CD4-positive, alpha-beta T cell treated with Interferon alpha-2 for 1 hour (primary cell): ENCODE data around the gene MAPKAP1.
A peak's percentile ranks its signal among the peaks of the same experiment; 100 is the strongest.

Source experiments
- DNase-seq, 2 donors: peaks; one replicate each; pipeline ENCODE4 v3.0.0-alpha.2; 2020 to 2022

Gene MAPKAP1

DNA sequence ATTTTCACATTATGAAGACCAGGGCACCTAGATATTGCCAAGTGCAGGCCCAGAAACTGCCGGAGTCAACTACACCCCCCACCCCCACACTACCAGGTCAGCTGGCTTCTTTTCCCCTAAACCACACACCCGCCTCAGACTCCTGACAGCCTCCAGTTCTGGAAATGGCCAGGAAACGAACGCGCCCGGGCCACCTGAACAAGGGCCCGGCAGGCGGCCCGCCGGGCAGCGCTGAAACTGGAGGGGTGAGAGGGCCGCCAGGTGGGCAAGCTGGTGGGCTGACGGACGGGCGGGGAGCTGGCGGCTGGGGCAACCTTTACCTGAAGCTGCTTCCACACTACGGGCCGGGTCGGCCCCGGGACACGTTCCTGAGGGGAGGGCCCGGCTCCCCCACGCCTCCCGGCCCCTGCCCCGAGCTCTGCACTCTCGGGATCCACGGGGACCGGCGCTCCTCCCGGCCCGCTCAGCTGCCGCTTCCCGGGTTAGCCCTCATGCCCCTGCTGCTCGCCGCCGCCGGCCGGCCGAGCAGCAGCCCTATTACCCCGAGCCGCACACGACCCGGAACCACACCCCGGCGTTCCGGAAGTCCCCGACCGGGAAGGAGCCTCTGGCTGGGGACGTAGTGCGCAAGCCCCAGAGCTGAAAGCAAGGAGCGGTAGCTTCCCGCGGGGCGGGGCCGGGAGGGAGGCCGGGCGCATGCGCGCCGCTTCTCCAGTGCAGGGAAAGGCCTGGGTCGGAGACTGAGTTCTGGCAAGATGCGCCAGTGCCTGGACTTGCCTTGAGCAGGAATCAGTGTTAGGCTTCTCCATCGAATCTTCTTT, at the start of gene MAPKAP1:
MAPKAP1 (minus strand) TSS at position 558 of the 821 bp plus-strand sequence. CDS start 34,634 bp downstream, outside the sequence.
- peak; percentile 92 to 94 for DNase-seq

- DNase-seq = no peak
These were observed 49.5 kb upstream of the MAPKAP1 start for GRCh38 chr9:125756518-125756917.

- DNase-seq = no peak
These were observed 48.3 kb upstream of the MAPKAP1 start for GRCh38 chr9:125755340-125755739.

GRCh38 chr9:125754096-125754495, 47.1 kb upstream of the MAPKAP1 start:
- no peak for DNase-seq

DNA sequence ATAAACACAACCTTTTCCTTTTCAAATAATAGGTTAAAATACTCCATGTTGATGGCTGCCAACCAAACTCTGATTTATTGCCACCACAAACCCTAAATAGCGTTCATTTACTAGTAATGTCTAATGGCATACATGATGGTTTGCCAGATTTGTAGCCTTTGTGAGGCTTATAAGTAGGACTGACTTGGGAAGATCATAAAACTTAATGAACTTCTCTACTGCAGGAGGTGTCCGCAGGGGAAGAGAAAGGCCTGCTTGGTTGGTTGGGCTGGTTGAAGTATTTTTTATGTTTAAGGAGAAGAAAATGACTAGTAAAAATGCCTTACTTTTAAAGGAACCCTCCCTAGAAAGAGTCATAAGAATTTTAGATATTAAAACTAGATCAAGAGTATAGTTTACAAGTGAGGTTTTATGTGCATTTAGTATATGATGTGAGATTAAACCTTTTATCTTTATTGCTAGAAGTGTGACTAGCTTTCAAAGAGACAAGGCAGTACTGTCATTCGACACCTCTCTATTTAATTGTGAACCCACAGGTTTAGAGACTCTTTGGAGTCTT, 45.1 kb upstream of the MAPKAP1 start:
- no peak for DNase-seq

DNA sequence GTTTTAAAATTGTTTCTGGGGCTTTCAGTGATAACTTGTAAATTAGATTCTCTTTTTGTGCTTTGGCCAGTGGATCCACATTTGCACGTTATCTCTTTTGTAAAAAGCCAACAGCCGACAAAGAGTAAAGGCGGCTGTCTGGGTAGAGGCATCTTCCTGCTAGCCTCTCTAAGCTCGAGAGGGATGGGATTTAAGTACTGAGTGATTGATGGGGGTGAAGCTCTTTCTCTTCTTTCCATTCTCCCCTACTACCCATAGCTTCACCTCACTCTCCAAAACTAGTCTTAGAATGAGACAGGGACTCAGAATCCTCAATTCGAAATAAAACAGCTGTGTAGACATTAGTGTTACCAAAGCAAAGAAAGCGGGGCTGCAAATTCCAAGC, 43.6 kb upstream of the MAPKAP1 start:
- DNase-seq = no peak

DNA sequence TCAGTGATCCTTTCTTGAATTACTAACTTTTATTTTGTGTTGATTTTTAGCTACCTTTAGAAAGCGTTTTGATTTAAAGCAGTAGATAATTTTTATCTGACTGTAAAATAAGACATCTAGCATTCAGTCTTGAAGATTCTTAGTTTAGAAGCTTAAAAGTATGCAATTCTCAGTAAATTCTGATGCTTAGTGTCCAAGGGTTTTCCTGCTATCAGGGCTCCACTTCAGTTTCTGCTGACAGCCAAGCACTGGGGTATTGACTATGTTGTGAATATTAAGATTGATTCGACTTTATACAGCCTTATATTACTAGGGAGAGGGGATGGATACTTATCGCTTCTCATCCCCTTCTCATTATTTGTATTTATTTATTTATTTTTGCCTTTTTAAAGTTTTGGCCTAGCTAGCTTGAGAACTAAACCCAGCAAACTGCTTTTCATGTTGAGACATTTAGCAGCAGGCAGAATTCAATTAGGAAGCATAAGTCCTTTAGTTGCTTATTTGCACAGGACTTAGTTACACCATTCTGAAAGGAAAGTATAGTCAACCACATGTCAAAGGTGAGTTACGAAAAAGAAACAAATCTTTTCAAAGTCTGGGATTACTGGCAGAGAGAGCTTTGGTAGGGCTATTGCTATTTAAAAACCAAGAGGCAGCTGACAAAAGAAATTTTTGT, 43.1 kb upstream of the MAPKAP1 start:
- DNase-seq = no peak

- no peak for DNase-seq
These were observed 42.4 kb upstream of the MAPKAP1 start for GRCh38 chr9:125749287-125749935.

DNA sequence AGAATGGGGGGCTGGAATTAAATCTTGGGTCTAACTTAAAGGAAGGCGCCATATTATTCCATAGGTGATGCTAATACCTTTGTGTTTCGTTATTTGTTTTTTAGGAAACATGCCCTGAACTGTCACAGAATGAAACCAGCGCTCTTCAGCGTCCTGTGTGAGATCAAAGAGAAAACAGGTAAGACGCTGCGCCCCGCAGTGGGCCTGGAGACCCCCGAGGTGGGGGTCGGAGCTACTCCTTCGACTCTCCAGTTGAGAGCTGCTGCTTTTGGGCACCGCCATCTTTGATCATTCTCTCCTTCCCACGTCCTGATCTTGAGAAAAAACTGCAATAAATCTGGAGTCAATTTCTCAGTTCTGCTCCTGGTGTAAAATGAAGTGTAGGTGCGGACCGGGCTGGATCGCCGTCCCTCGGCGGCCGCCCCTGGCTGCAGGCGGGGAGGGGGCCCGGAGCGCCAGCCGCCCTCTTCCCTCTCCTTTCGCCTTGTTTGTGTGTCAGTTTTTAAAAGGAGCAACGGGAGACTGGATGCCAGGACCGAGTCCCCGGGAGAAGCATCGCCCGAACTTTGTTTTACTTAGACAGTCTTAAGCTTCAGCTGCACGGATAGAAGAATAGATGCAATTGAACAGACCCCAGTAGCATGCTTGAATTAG, 41.6 kb upstream of the MAPKAP1 start:
- peak in 1 of 2 donors; percentile 19 for DNase-seq

GRCh38 chr9:125747765-125748445, 40.9 kb upstream of the MAPKAP1 start:
- peak; percentile 5 to 37 for DNase-seq

DNA sequence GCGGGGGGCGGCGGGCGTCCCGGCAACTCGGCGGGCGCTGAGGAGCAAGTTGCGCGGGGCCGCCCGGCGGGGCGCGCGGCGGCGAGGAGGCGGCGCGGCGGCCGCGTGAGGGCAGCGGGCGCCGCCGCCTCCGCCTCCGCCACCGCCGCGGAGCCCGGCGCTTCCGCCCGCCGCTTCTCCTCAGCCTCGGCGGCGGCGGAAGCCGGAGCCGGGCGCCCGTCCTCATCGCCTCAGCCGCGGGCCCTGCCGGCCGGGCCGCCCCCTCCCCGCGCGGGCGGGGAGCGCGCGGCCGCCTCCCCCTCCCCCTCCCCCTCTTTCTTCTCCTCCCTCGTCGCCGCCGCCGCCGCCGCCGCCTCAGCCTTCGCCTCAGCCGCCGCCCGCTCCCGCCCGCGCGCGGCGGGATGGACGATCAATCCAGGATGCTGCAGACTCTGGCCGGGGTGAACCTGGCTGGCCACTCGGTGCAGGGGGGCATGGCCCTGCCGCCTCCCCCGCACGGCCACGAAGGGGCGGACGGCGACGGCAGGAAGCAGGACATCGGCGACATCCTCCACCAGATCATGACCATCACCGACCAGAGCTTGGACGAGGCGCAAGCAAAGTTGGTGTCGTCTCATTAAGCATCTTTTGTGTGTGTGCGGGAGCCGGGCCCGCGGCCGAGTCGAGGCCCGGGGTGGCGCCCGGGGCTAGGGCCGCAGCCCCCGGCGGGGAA, 40.2 kb upstream of the MAPKAP1 start, which contains the start of gene PBX3:
PBX3 (plus strand) TSS at position 321 of the 712 bp plus-strand sequence.
- DNase-seq = peak; percentile 50 to 68

- no peak for DNase-seq
These were observed 39.7 kb upstream of the MAPKAP1 start for GRCh38 chr9:125746774-125747052.

GRCh38 chr9:125746017-125746773, 39.2 kb upstream of the MAPKAP1 start:
- peak; percentile 94 to 95 for DNase-seq

DNA sequence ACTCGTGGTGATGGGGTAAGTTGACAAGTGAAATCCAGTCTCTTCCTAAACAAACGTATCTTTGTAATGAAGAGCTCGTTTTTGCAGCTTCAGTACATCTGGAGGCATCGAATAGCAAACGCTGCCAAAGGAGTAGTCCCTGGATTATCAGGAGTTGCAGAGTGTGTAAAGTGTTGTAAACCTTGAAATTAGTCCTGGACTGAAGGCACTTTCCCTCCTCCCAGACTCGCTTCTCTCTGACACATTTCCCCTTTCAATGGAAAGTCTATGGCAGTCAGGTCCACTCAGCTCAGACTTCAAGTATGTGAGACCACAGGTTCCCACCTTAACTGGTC, 38.6 kb upstream of the MAPKAP1 start:
- no peak for DNase-seq

- no peak for DNase-seq
These were observed 38.0 kb upstream of the MAPKAP1 start for GRCh38 chr9:125745018-125745417.

DNA sequence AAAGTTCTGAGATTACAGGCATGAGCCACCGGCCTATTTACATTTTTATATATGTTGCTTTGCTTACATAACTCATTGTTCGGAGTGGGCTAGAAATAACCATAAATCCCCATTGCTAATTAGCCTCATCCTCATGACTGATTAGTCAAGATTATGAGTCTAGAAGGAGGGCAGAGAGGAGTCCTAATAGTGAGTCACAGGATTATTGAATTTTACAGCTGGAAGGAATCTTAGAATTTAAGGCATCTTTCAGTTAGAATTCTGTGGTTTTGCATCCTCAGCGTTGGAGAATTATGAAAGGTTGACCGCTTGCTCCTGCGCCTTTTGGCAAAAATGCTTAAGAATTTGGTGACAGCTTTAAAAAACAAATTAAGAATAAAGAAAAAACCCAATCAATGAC, 37.6 kb upstream of the MAPKAP1 start:
- no peak for DNase-seq

DNA sequence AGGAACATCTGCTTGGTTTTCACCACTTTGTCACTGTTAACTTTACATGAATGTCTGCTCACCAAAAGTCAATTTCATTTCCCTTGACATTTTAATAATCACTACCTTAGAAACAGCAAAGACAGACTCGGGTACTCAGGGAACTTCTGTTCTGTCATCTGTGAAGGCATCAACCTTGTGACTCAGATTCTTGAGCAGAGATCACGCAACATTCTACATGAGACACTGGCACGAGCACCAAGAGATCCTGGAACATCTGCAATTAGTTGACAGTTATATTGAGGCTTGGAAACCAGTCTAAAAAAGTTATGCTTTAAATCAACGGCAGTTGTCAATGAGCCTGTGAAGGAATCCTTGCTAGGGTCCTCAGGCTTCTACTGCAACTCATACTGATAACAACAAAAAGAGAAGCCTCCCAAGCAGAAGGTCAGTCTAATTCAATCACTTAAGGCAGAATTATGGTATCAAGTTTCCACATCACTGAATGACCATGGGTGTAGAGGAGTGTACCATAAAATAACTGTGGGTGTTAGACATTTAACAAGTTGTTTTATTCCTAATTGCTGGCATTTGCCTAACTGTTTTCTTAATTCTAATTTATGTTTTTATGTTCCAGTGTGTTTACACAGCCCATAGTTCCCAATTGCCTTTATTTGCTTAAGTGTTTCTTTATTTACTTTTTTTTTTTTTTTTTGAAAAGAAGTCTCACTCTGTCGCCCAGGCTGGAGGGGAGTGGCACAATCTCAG, 36.8 kb upstream of the MAPKAP1 start:
- no peak for DNase-seq

GRCh38 chr9:125742657-125743056, 35.6 kb upstream of the MAPKAP1 start:
- DNase-seq = no peak

DNA sequence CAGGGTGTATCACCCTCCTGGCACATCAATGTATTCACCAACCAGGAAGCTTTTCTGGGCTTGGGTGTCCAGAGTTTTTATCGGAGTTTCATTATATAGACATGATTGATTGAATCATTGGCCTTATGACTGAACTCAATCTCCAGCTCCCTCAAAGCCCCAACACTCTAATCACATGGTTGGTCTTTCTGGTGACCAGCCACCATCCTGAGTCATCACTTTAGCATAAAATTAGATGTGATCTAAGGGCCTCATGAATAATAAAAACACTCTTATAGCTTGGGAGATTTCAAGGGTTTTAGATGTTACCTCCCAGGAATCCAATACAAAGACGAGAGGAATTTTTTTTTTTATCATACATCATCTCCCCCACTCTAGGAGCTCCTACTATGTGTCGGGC, 32.4 kb upstream of the MAPKAP1 start:
- no peak for DNase-seq

DNA sequence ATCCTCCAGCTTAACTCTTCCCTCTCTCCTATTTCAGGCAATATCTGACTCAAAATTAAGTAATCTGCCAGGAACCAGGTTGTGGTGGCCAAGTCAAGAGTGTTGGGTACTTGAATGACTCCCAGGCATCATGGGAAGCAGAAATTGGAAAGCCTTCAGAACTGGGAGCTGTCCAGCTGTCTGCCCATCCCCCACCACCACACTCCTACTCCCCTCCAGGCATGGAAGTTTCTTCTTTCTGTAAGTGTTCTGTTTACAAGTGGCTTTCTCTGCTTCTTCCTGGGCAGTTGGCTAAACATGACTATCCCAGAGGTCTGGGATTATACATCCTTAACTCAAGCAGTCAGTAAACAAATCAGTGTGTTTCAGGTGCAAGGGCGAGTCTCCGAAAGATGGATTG, 25.6 kb upstream of the MAPKAP1 start:
- no peak for DNase-seq
